HEK293 (cell line): ENCODE measurements around the gene EPHA6.

Experiments used
- CTCF ChIA-PET: fragments of 350-600 bp; formaldehyde crosslinking; extraction: SDS; loops from one replicate; lab custom pipeline; 2021; ENCODE audit warnings: antibody characterized with exemption; lab: Yijun Ruan, JAX
- POLR2A ChIA-PET: fragments of 300-600 bp; formaldehyde crosslinking; extraction: SDS; loops from one replicate; lab custom pipeline; 2020; ENCODE audit warnings: antibody characterized with exemption, inconsistent platforms; lab: Yijun Ruan, JAX
- H3K27ac ChIP-seq: fragments of 200-500 bp; sonication (Bioruptor generic); 2 replicates; pipeline ENCODE4 v1.5.1; 2014; ENCODE audit warnings: low read depth, low read length, control low read depth, inconsistent platforms; ENCODE audit errors: extremely low read depth
- H3K36me3 ChIP-seq, 2 experiments: fragments of 200-500 bp in 1 of 2; sonication (Bioruptor generic) in 1 of 2; 1 replicate in 1 of 2; 2 replicates in 1 of 2; pipeline ENCODE4 v1.5.1; 2014 to 2017; ENCODE audit warnings: inconsistent platforms in 2 of 2, low read length in 2 of 2; ENCODE audit not compliant: control insufficient read depth in 2 of 2, insufficient read depth in 1 of 2
- H3K4me1 ChIP-seq: fragments of 200-500 bp; sonication (Bioruptor generic); 2 replicates; pipeline ENCODE4 v1.5.1; 2014; ENCODE audit warnings: mild to moderate bottlenecking, low read length, inconsistent platforms; ENCODE audit not compliant: control insufficient read depth, insufficient read depth
- H3K4me3 ChIP-seq: 2 replicates; pipeline ENCODE4 v1.5.1; 2011; ENCODE audit warnings: low read depth, mild to moderate bottlenecking, control low read depth, low read length, moderate library complexity
- H3K9me3 ChIP-seq: fragments of 200-500 bp; sonication (Bioruptor generic); 2 replicates; pipeline ENCODE4 v1.5.1; 2014; ENCODE audit warnings: low read depth, low read length, inconsistent platforms; ENCODE audit not compliant: control insufficient read depth, insufficient read depth
- PRDM1 ChIP-seq: fragments of 450-650 bp; formaldehyde crosslinking; IDR thresholded peaks from 2 replicates; pipeline ENCODE4; 2016; ENCODE audit warnings: missing biosample characterization, missing genetic modification characterization
- PRDM4 ChIP-seq: fragments of 450-650 bp; formaldehyde crosslinking; IDR thresholded peaks from 2 replicates; pipeline ENCODE4 v1.5.1; 2017; ENCODE audit warnings: missing biosample characterization, missing genetic modification characterization
- SP2 ChIP-seq: fragments of 450-650 bp; formaldehyde crosslinking; IDR thresholded peaks from 2 replicates; pipeline ENCODE4 v1.5.1; 2016; ENCODE audit warnings: missing biosample characterization, missing genetic modification characterization
- ZBTB10 ChIP-seq: fragments of 450-650 bp; formaldehyde crosslinking; IDR thresholded peaks from 2 replicates; pipeline ENCODE4 v1.5.1; 2016; ENCODE audit warnings: missing biosample characterization, missing genetic modification characterization
- ZBTB7A ChIP-seq: fragments of 450-650 bp; formaldehyde crosslinking; IDR thresholded peaks from 2 replicates; pipeline ENCODE4 v1.5.1; 2016; ENCODE audit warnings: low read depth, missing biosample characterization, missing genetic modification characterization
- ZNF114 ChIP-seq: fragments of 450-650 bp; formaldehyde crosslinking; IDR thresholded peaks from 2 replicates; pipeline ENCODE4 v1.5.0; 2017; ENCODE audit warnings: missing biosample characterization, missing genetic modification characterization
- ZNF157 ChIP-seq: fragments of 450-650 bp; formaldehyde crosslinking; IDR thresholded peaks from 2 replicates; pipeline ENCODE4 v1.5.1; 2016; ENCODE audit warnings: missing biosample characterization, missing genetic modification characterization
- ZNF2 ChIP-seq: fragments of 450-650 bp; formaldehyde crosslinking; IDR thresholded peaks from 2 replicates; pipeline ENCODE4 v1.5.1; 2016; ENCODE audit warnings: missing biosample characterization, missing genetic modification characterization
- ZNF280C ChIP-seq: fragments of 450-650 bp; formaldehyde crosslinking; IDR thresholded peaks from 2 replicates; pipeline ENCODE4 v1.5.1; 2016; ENCODE audit warnings: missing biosample characterization, missing genetic modification characterization
- ZNF324 ChIP-seq: fragments of 450-650 bp; formaldehyde crosslinking; IDR thresholded peaks from 2 replicates; pipeline ENCODE4 v1.5.1; 2016; ENCODE audit warnings: missing biosample characterization, missing genetic modification characterization
- ZNF335 ChIP-seq: fragments of 450-650 bp; formaldehyde crosslinking; conservative IDR thresholded peaks from 2 replicates; pipeline ENCODE4 v1.5.1; 2016; ENCODE audit warnings: missing biosample characterization, missing genetic modification characterization
- ZNF513 ChIP-seq: fragments of 450-650 bp; IDR thresholded peaks from 2 replicates; pipeline ENCODE4 v1.5.1; 2018; ENCODE audit warnings: missing biosample characterization, missing genetic modification characterization
- ZNF571 ChIP-seq: fragments of 450-650 bp; formaldehyde crosslinking; IDR thresholded peaks from 2 replicates; pipeline ENCODE4 v1.5.0; 2017; ENCODE audit warnings: missing biosample characterization, missing genetic modification characterization
- ZNF596 ChIP-seq: fragments of 450-650 bp; IDR thresholded peaks from 2 replicates; pipeline ENCODE4 v1.5.0; 2018; ENCODE audit warnings: missing biosample characterization, mild to moderate bottlenecking, missing genetic modification characterization, moderate library complexity
- ZNF610 ChIP-seq: fragments of 450-650 bp; formaldehyde crosslinking; IDR thresholded peaks from 2 replicates; pipeline ENCODE4 v1.5.1; 2016; ENCODE audit warnings: missing biosample characterization, missing genetic modification characterization, borderline replicate concordance
- ZNF639 ChIP-seq: fragments of 450-650 bp; formaldehyde crosslinking; IDR thresholded peaks from 2 replicates; pipeline ENCODE4 v1.5.1; 2016; ENCODE audit warnings: missing biosample characterization, missing genetic modification characterization
- ZNF830 ChIP-seq: fragments of 450-650 bp; IDR thresholded peaks from 2 replicates; pipeline ENCODE4 v1.5.0; 2018; ENCODE audit warnings: missing biosample characterization, missing genetic modification characterization, low read depth, mild to moderate bottlenecking, moderate library complexity
- ZSCAN30 ChIP-seq: fragments of 450-650 bp; IDR thresholded peaks from 2 replicates; pipeline ENCODE4 v1.5.1; 2018; ENCODE audit warnings: missing biosample characterization, mild to moderate bottlenecking, missing genetic modification characterization, moderate library complexity
- ZSCAN4 ChIP-seq: fragments of 450-650 bp; formaldehyde crosslinking; IDR thresholded peaks from 2 replicates; pipeline ENCODE4 v1.5.1; 2017; ENCODE audit warnings: missing biosample characterization, missing genetic modification characterization

Gene EPHA6

GRCh38 chr3:97481416-97481815 lies 667.0 kb downstream of the EPHA6 start (continued):
- TF ChIP-seq ZBTB10 (tag by site-specific recombination): no peak
- TF ChIP-seq, all 188 proteins: peak for 0

- TF ChIP-seq ZBTB7A (tag by site-specific recombination) (no peak), ZNF2 (tag by site-specific recombination) (no peak), ZNF610 (tag by site-specific recombination) (no peak)
- TF ChIP-seq, all 188 proteins: peak for 0
- ChIA-PET CTCF (interaction anchor here (0.8 kb wide), 1 partner anchor 623 kb away, joined by 3 read pairs; no protein-coding TSS in a partner anchor), POLR2A (no interaction called here)
- H3K9me3 ChIP-seq: no peaks in the 10 kb centered on the region
- H3K36me3 ChIP-seq: no peaks in the 10 kb centered on the region
- H3K4me3 ChIP-seq: no peak overlapping the region
- H3K4me1 ChIP-seq: no peaks in the 10 kb centered on the region
- H3K27ac ChIP-seq: no peak overlapping the region
These were observed 670.8 kb downstream of the EPHA6 start for GRCh38 chr3:97485206-97485605.

GRCh38 chr3:97487587-97487986 lies 673.2 kb downstream of the EPHA6 start:
- Histone ChIP-seq H3K4me1 (no peaks in the 10 kb centered on the region), H3K9me3 (no peaks in the 10 kb centered on the region), H3K36me3 (no peaks in the 10 kb centered on the region), H3K4me3 (no peak overlapping the region), H3K27ac (no peak overlapping the region)
- ChIA-PET POLR2A (no interaction called here), CTCF (no interaction called here)
- TF ChIP-seq PRDM1 (tag by site-specific recombination) (no peak), ZSCAN4 (tag by site-specific recombination) (no peak), SP2 (tag by site-specific recombination) (no peak), ZNF513 (no peak), ZNF324 (tag by site-specific recombination) (no peak), ZNF830 (tag by site-specific recombination) (no peak), ZNF571 (tag by site-specific recombination) (no peak)

GRCh38 chr3:97488741-97489140 lies 674.3 kb downstream of the EPHA6 start:
- ChIA-PET CTCF (no interaction called here), POLR2A (no interaction called here)
- Histone ChIP-seq H3K4me1 (no peaks in the 10 kb centered on the region), H3K4me3 (no peak overlapping the region), H3K9me3 (no peaks in the 10 kb centered on the region), H3K36me3 (no peaks in the 10 kb centered on the region), H3K27ac (no peak overlapping the region)
- TF ChIP-seq ZNF596 (tag by site-specific recombination): no peak
- TF ChIP-seq ZSCAN30 (tag by site-specific recombination): no peak
- TF ChIP-seq ZNF280C (tag by site-specific recombination): no peak
- TF ChIP-seq PRDM1 (tag by site-specific recombination): no peak
- no peak for TF ChIP-seq ZNF335 (tag by site-specific recombination)
- TF ChIP-seq ZNF639 (tag by site-specific recombination): no peak
- TF ChIP-seq PRDM4 (tag by site-specific recombination): no peak
- no peak for TF ChIP-seq ZNF157
- no peak for TF ChIP-seq ZNF114 (tag by site-specific recombination)
